Stimulated activated CD4-positive, alpha-beta T cell treated with anti-CD3 and anti-CD28 coated beads, Interleukin-4, amount 100 ng/mL, for 24 hours (primary cell): ENCODE results near the gene TGOLN2.
"Not testable (repeated sequence)": the region's sequence is repeated elsewhere in the genome, so short reads cannot be mapped to it uniquely, and the experiment has no call there.

Source experiments
- DNase-seq: peaks from one replicate; pipeline ENCODE4 v3.0.0-alpha.2; 2020

Gene TGOLN2

DNA sequence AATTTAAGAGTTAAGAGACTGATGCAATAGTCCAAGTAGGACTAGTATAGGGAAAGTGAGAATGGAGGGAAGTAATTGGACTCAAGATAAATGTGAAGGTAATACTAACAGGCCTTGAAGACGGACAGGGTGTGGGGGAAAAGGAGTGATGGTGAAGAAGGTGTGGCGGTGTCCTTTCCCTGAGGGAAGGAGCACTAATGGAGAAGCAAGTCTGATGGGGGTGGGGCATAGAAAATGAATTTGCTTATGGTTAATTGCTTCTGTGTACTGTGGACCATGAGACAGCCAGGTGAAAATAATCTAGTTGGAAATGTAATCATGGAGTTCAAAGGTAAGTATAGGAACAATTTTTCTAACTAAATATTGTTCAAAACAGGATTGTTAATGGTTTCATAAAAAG lies 7.1 kb upstream of the TGOLN2 start:
- DNase-seq: no peak

DNA sequence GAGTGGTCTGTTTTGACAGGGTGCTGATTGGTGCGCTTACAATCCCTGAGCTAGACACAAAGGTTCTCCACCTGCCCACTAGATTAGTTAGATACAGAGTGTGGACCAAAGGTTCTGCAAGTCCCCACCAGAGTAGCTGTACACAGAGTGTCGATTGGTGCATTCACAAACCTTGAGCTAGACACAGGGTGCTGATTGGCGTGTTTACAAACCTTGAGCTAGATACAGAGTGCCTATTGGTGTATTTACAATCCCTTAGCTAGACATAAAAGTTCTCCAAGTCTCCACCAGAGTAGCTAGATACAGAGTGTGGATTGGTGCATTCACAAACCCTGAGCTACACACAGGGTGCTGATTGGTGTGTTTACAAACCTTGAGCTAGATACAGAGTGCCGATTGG lies 6.1 kb upstream of the TGOLN2 start:
- DNase-seq: not testable (repeated sequence)

DNA sequence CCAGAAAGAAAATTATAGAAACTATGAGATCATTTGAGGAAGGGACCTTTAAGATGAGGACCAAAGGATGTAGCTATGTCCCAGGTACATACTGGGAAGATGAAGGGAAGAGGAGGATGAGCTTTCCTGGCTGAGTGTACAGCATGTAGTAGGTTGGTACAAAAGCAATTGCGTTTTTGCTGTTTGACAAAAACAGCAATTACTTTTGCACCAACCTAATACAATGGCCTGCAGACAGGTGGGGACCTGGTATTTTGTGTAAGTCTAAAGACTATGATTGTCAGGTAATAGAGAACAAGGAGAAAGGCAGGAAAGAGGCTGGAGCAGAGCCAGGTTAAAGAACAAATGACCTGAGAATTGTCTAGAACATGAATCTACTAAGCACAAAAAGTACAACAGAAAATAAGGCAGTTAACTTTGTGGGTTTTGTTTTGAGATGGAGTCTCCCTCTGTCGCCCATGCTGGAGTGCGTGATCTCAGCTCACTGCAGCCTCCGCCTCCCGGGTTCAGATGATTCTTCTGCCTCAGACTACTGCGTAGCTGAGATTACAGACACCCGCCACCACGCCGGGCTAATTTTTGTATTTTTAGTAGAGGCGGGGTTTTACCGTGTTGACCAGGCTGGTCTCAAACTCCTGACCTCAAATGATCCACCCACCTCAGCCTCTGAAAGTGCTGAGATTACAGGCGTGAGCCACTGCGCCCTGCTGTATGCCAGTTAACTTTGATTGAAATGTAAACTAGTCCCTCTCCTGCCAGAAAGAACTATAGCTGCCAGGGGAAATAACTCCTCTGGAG lies 3.2 kb upstream of the TGOLN2 start:
- DNase-seq: no peak

DNA sequence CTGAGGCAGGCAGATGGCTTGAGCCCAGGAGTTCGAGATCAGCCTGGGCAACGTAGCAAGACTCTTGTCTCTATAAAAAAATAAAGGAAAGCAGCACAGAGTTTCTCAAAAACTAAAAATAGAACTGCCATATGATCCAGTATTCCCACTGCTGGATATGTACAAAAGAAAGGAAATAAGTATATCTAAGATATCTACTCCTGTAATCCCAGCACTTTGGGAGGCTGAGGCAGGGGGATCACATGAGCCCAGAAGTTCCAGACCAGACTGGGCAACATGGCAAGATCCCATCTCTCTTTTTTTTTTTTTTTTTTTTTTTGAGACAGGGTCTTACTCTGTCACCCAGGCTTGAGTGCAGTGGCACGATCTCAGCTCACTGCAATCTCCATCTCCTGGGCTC lies 1.9 kb upstream of the TGOLN2 start:
- not testable (repeated sequence) for DNase-seq

DNA sequence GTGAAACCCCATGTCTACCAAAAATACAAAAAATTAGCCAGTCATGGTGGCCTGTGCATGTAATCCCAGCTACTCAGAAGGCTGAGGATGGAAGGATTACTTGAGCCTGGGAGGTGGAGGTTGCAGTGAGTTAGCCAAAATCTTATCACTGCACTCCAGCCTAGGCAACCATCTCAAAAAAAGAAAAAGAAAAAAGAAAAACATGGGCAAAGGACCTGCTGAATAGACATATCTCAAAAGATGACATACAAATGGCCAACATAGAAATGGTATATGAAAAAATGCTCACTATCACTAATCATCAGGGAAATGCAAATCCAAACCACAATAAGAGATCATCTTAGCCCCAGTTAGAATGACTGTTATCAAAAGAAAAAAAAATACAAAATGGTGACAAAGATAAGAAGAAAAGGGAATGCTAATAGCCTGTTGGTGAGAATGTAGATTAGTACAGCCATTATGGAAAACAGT lies 1.4 kb upstream of the TGOLN2 start:
- no peak for DNase-seq

DNA sequence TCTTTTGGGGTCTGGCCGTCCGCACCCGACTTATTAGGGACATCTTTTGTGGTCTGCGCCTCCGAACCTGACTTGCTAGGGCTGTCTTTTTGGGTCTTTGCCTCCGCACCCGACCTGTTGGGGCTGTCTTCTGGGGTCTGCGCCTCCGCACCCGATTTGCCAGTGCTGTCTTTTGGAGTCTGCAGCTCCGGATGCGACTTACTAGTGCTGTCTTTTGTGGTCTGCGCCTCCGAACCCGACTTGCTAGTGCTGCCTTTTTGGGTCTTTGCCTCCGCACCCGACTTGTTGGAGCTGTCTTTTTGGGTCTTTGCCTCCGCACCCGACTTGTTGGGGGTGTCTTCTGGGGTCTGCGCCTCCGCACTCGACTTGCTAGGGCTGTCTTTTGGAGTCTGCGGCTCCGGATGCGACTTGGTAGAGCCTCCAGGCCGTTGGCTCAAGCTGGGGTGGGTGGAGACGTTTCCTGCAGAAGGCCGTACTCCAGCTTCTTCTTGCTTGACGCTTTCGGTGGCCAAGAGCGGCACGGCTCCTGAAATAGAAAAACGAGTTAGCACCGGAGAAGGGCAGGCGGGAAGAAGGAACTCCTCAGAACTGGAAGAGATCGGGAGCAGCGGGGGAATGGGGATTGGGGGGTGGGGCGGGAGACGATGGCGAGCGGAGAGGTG lies 498 bp downstream of the TGOLN2 start:
- peak; percentile 55 for DNase-seq

DNA sequence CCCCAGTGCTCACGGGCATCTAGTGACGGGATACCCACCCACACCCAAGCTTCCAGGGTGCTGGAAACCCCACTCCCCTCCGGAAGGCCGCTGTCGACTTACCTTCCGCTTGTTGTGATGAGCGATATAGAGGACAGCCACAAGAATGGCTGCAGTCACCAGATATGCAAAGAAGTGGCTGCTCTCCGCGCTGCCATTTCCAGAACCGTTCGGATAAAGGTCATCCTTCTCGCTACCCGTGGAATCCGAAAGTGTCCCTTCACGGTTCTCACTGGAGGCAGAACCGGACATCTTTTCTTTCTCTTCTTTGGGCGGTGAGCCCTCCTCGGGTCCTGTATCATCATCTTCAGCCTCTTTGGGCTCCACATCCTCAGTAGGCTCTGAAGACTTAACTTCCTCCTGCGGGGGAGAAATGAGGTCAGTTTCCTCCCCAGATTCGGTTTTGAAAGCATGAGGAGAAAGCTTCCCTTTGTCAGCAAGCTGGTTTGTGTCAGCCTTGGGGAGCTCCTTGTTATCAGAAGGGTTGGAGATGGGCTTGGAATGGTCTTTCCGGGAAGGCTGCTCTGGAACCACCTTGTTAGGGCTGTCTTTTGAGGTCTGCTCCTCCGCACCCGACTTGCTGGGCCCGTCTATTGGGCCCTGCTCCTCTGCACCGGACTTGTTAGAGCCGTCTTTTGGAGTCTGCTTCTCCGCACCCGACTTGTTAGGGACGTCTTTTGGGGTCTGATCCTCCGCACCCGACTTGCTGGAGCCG lies 1.2 kb downstream of the TGOLN2 start:
- peak; percentile 53 for DNase-seq

DNA sequence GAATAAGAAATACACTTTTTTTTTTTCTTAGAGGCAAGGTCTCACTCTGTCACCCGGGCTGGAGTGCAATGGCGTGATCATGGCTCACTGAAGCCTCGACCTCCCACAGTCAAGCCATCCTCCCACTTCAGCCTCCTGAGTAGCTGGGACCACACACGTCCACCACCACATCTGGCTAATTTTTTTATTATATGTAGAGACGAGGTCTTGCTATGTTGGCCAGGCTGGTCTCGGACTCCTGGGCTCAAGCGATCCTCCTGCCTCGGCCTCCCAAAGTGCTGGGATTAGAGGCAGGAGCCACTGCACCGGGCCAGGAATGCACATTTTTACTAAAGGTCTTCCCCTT lies 2.4 kb downstream of the TGOLN2 start:
- DNase-seq: no peak

DNA sequence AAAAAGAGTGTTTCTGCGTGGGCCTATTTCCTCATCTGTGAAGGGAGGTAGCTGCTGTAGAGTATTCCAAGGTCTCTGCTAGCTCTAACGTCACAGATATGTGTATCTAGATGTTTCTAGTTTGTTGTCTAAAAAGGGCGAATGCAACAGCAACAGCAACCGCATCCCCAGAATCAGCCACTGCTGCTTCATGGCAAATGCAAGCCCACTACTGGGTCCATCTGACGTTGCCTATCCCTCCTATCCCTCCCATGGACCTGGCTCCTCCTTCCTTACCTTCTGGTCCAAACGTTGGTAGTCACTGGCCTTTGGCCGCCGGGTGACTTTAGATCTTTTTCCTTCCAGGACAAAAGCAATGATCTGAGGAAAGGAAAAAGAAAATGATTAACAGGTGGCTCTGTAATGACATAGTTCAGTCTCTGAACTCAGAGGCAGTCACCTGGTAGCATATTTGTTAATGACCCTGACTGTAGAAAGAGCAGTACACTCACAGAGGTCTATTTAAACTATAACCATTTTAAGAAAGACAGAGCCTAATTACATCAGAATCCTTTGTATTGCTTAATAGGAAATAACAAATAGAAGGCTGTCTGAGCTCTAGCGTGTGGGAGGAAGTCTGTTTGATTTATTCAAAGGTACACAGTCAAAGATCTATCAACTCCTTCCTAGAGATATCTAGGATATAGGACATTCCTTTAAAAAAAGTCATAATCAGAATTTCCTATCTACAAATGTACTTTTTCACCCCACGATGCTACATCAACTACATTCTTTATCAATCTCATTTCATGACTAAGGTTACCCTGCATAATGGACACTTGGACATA lies 2.9 kb downstream of the TGOLN2 start:
- no peak for DNase-seq

DNA sequence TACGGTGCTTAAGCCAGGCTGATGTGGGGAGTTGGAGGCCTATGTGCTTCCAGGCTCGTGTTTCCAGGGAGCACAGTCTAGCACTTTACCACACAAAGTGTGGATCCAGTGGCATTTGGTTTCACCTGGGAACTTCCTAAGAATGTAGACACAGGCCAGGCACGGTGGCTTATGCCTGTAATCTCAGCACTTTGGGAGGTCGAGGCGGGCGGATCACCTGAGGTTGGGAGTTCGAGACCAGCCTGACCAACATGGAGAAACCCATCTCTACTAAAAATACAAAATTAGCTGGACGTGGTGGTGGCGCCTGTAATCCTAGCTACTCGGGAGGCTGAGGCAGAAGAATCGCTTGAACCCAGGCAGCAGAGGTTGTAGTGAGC lies 3.8 kb downstream of the TGOLN2 start:
- DNase-seq: not testable (repeated sequence)

DNA sequence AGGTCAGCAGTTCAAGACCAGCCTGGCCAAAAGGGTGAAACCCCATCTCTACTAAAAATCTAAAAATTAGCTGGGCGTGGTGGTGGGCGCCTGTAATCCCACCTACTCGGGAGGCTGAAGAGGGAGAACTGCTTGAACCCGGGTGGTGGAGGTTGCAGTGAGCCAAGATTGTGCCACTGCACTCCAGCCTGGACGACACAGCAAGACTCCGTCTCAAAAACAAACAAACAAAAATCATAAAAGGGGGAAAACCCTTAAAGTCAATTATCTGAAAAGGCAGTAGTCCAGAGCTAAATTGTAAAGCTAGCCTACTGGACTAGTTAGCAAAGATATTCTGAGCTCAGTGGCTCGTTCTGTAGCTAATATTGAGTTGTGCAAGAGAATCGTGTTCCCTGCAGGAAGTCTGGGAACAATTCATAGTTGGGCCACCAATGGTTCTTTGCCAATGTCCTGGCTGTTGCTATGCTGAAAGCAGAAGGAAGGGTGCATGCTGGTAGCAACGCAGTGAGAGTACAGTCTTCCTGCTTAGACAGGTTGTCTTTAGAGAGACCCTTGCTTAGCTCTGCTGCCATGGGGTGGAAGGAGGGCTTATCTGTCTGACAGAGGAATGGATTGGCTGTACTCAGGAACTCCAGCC lies 4.3 kb downstream of the TGOLN2 start:
- no peak for DNase-seq

DNA sequence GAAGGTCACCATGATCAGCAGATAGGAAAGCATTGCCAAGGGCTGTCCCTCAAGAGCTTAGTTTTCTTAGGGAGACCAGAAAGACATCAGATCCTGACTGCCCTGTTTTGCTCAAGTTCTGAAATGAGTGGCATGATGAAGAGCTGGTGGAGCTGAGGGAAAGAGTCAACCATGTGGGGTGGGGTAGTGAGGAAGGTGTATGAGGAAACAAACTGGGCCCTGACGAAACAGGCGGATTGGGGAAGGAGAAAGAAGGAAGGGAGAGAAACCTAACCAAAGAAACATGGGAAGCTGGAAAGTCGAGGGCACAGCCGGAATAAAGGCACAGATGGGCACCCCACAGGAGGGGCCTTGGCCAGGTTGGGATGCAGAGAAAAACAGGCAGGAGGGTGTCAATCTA lies 8.0 kb downstream of the TGOLN2 start:
- no peak for DNase-seq

DNA sequence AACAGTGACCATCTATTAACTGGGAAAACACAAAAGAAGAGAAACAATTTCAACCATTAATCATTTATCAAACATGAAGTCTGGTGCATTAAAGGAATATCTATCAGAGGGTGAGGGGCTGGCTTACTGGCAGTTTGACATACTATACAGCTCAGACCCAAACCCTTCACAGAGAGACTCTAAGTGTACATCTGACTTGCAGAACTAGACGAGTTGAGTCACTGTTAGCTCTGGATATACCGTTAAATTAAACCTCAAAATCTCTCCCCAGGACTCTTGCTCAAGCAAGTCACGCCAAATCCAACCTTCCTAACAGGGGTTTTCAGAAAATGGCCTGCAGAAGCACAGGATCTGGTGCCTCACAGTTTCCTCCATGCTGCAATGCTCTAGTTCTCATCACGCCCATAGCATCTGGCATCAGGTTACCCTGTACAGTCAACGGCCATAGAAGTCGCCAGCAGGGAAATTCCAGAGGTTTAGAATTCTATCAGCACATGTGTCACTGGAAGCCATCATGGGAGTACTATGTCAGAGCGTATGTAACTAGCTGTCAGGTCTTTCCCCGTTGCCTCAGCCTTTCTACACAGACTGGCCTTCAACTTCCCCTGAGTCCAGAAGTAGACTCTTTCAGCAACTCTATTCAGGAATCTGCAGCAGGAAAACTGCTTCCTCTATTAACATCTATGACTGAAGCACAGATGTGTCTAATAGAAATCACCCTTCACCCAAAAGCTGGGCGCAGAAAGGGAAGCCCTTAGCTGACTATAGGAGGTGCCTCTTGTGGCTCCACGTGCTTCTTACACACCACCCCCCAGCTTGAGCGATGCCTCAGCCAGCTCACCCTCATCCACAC lies 9.3 kb downstream of the TGOLN2 start:
- DNase-seq: peak; percentile 63

DNA sequence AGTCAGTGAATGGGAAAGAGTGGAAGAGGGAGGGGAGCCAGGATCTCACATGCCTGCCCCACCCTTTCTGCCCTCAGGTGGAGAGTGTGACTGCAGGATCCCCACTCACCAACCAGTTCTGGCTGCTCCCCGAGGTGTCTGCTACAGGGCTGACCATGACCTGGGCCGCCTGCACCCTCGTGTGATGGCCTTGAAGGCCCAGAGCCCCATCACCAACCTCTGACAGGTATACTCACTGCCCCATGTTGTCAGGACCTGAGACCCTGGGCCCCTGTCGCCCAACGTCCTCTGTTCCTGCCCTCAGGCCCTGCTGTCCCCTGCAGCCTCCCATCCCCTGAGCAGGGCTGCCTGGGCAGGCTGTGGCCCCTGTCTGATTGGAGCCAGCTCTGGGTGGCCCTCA lies 11.9 kb downstream of the TGOLN2 start:
- not testable (repeated sequence) for DNase-seq

DNA sequence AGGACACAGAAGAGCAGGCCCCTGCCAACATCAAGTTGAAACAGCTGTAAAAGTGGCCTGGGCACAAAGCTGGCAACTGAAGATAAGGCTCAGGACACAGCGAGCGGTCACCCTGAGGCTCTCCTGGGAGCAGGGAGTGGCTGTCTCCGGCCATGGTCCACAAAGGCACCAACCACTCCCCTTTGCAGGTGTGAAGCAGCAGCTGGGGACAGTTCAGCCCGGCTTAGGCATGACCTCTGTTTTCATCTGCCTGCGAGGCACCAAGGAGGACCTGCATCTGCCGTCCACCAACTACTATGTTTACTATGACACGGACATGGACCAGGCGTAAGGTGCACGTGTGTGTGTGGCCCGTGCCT lies 12.9 kb downstream of the TGOLN2 start:
- no peak for DNase-seq

DNA sequence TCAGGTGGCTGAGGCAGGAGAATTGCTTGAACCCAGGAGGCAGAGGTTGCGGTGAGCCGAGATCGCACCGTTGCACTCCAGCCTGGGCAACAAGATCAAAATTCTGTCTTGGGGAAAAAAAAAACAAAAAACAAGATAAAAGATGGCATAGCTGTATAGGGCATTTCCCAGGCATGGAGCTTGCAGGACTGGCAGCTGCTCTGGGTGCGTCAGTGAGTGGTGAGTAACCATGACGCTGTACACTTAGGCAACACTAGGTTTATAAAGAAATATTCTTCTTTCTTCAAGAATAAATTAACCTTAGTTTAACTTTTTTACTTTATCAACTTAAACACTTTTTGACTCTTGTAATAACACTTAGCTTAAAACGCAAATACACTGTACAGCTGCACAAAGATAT lies 15.4 kb downstream of the TGOLN2 start:
- DNase-seq: no peak

DNA sequence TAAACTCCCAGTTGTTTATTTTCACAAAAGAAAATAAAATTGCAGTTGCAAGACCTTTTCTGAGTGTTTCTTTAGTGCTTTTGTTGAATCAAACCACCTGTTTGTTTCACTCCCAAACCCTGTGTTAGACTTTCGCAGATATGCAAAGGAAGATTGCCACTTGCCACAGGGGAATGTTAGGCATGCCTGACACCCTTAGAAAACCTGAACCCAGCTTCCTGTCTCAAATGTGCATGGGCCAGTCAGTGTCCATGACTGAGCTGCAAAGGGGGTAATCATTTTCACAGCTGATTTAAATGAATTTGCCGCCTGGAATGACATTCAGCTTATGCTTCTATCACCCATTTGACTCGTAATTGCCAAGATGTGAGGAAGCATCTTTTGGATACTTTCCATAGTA lies 17.5 kb downstream of the TGOLN2 start:
- no peak for DNase-seq

DNA sequence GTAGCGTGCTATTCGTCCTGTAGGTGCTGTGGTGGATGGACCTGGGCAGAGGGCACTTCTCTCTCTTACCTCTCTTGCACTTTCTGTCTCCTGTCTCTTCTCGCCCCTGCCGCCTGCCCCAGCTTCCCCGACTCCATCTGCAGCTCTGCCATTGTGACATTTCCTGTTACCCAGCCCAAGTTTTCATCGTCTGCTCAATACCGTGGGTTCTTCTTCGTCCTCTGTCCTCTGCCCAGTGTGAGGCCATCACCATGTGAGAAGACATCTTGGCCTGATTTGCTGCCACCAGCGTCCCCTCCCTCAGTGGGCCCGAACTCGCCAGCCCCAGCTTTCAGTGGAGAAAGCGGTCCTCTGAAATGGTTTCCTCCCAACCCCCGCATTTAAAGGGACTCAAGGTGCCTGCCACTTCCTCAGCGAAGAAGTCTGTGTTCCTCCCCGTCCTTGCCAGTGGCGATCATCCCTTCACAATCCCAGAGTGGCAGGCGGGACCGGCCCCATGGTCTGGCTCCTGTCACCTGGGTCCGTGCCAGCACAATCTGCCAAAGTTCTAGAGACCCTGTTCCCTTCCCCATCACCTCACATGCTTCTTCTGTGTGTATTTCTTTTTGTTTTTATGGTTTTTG lies 18.0 kb downstream of the TGOLN2 start:
- DNase-seq: no peak

DNA sequence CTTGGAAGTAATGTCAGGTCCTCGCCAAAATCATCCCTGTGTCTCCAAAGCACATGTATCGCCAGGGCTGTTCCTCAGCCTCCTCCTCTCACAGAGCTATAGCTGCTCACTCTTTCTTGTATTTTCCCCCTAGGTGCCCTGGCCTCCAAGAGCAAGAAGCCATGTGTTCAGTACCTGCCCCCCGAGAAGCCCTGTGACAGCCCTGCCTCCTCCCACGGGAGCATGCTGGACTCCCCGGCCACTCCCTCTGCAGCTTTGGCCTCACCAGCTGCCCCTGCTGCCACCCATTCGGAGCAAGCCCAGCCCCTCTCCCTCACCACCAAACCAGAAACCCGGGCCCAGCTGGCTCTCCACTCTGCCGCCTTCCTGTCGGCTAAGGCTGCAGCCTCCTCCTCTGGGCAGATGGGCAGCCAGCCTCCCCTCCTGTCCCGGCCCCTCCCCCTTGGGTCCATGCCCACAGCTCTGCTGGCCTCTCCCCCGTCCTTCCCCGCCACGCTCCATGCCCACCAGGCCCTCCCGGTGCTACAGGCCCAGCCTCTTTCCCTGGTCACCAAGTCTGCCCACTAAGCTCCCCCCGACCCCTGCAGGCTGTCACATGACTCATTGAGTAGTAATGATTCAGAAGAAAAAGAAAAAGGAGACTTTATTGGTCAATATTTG lies 18.8 kb downstream of the TGOLN2 start:
- DNase-seq: no peak

DNA sequence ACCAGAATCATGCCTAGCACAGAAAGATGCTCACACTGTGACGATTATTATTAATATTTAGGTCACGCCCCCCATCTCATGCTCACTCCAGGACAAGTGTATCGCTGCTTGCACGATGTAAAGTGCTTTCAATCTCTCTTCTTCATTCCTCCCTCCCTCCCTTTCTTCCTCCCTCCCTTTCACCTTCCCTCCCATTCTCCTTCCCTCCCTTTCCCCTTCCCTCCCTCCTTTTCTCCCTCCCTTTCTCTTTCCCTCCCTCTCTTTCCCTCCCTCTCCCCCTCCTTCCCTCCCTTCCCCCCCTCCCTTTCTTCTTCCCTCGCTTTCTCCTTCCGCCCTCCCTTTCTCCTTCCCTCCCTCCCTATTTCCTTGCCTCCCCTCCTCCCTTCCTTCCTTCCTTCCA lies 19.6 kb downstream of the TGOLN2 start:
- DNase-seq: no peak

DNA sequence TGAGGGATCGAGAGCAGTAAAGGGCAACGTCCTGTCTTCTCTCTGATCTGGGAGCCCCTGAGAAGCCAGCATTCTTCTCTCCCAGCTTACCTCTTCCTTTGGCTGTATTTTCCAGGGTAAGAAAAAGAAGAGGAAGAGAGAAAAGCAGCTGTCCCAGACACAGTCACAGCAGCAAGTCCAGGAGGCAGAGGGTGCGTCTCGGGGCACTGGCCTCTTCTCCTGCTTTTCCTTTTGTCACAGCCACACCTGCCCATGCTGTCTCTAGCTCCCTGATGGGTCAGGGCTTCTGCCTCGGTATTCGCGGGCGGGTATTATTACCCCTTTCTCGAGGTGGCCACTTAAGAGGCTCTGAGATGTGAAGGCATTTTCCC lies 20.3 kb downstream of the TGOLN2 start:
- DNase-seq: no peak
